ENCODE data around the gene SMC4.
"Not testable (repeated sequence)": the region's sequence is repeated elsewhere in the genome, so short reads cannot be mapped to it uniquely, and the experiment has no call there.

The SMC4 gene

GRCh38 chr3:160444411-160444810 is 45.0 kb downstream of the SMC4 start:
- peaks cover 12% of the 10 kb centered on the region for H3K36me3 ChIP-seq (ENCODE audit: control insufficient read depth, insufficient read depth, low read length)
- H3K27me3 ChIP-seq (ENCODE audit: control insufficient read depth, insufficient read depth, low read length, poor library complexity, severe bottlenecking): no peaks in the 10 kb centered on the region
- H3K4me3 ChIP-seq (ENCODE audit: insufficient read depth, low read depth, low read length): no peak overlapping the region
- no peaks in the 10 kb centered on the region for H3K9me3 ChIP-seq (ENCODE audit: control insufficient read depth, low read length)
- no peak overlapping the region for H3K27ac ChIP-seq (ENCODE audit: insufficient read depth, low read depth, low read length, poor library complexity, severe bottlenecking)
- 91 to 94% methylated on average over 1 of the region's 1 CpG for WGBS, 2 experiments
- H3K4me1 ChIP-seq (ENCODE audit: control insufficient read depth, insufficient read depth, low read length): no peaks in the 10 kb centered on the region

GRCh38 chr3:160445854-160446253 is 46.4 kb downstream of the SMC4 start:
- H3K4me1 ChIP-seq (ENCODE audit: control insufficient read depth, insufficient read depth, low read length): no peaks in the 10 kb centered on the region
- H3K27ac ChIP-seq (ENCODE audit: insufficient read depth, low read depth, low read length, poor library complexity, severe bottlenecking): no peak overlapping the region
- H3K36me3 ChIP-seq (ENCODE audit: control insufficient read depth, insufficient read depth, low read length): peaks cover 12% of the 10 kb centered on the region

GRCh38 chr3:160446522-160447056 is 47.1 kb downstream of the SMC4 start:
- H3K36me3 ChIP-seq (ENCODE audit: control insufficient read depth, insufficient read depth, low read length): peaks cover 12% of the 10 kb centered on the region
- H3K27ac ChIP-seq (ENCODE audit: insufficient read depth, low read depth, low read length, poor library complexity, severe bottlenecking): no peak overlapping the region
- WGBS, 2 experiments: 90 to 96% methylated on average over 10 to 12 of the region's 13 CpGs
- H3K4me3 ChIP-seq (ENCODE audit: insufficient read depth, low read depth, low read length): peak overlapping the region; percentile 14
- no peaks in the 10 kb centered on the region for H3K9me3 ChIP-seq (ENCODE audit: control insufficient read depth, low read length)
- no peaks in the 10 kb centered on the region for H3K4me1 ChIP-seq (ENCODE audit: control insufficient read depth, insufficient read depth, low read length)
- peaks cover 4% of the 10 kb centered on the region for H3K27me3 ChIP-seq (ENCODE audit: control insufficient read depth, insufficient read depth, low read length, poor library complexity, severe bottlenecking)

More at GRCh38 chr3:160445854-160446253, 46.4 kb downstream of the SMC4 start:
- Histone ChIP-seq H3K9me3 (ENCODE audit: control insufficient read depth, low read length) (no peaks in the 10 kb centered on the region), H3K4me3 (ENCODE audit: insufficient read depth, low read depth, low read length) (no peak overlapping the region), H3K27me3 (ENCODE audit: control insufficient read depth, insufficient read depth, low read length, poor library complexity, severe bottlenecking) (peaks cover 4% of the 10 kb centered on the region)
- 91 to 100% methylated on average over 1 of the region's 1 CpG for WGBS, 2 experiments

GRCh38 chr3:160447544-160447943 is 48.1 kb downstream of the SMC4 start:
- 80 to 82% methylated on average over 2 to 3 of the region's 3 CpGs for WGBS, 2 experiments
- H3K27me3 ChIP-seq (ENCODE audit: control insufficient read depth, insufficient read depth, low read length, poor library complexity, severe bottlenecking): peaks cover 4% of the 10 kb centered on the region
- H3K4me3 ChIP-seq (ENCODE audit: insufficient read depth, low read depth, low read length): peak overlapping the region; percentile 11

GRCh38 chr3:160448845-160449635 is 49.6 kb downstream of the SMC4 start:
- Histone ChIP-seq H3K27ac (ENCODE audit: insufficient read depth, low read depth, low read length, poor library complexity, severe bottlenecking) (peak overlapping the region; percentile 96), H3K27me3 (ENCODE audit: control insufficient read depth, insufficient read depth, low read length, poor library complexity, severe bottlenecking) (peaks cover 4% of the 10 kb centered on the region), H3K9me3 (ENCODE audit: control insufficient read depth, low read length) (no peaks in the 10 kb centered on the region), H3K4me1 (ENCODE audit: control insufficient read depth, insufficient read depth, low read length) (no peaks in the 10 kb centered on the region), H3K36me3 (ENCODE audit: control insufficient read depth, insufficient read depth, low read length) (peaks cover 12% of the 10 kb centered on the region), H3K4me3 (ENCODE audit: insufficient read depth, low read depth, low read length) (peak overlapping the region; percentile 95)
- 0% methylated on average over 26 of the region's 26 CpGs for WGBS, 2 experiments

More at GRCh38 chr3:160447544-160447943, 48.1 kb downstream of the SMC4 start:
- no peaks in the 10 kb centered on the region for H3K4me1 ChIP-seq (ENCODE audit: control insufficient read depth, insufficient read depth, low read length)
- H3K9me3 ChIP-seq (ENCODE audit: control insufficient read depth, low read length): no peaks in the 10 kb centered on the region
- H3K27ac ChIP-seq (ENCODE audit: insufficient read depth, low read depth, low read length, poor library complexity, severe bottlenecking): no peak overlapping the region
- peaks cover 12% of the 10 kb centered on the region for H3K36me3 ChIP-seq (ENCODE audit: control insufficient read depth, insufficient read depth, low read length)

GRCh38 chr3:160449636-160450598 is 50.5 kb downstream of the SMC4 start, which contains the start of gene TRIM59:
TRIM59 (minus strand) TSS chr3:160449786; CDS start chr3:160439183, 10,603 bp downstream.
- H3K27ac ChIP-seq (ENCODE audit: insufficient read depth, low read depth, low read length, poor library complexity, severe bottlenecking): peak within 1 kb of the TSS; percentile 96
- 1% methylated on average over 71 of the region's 71 CpGs for WGBS, 2 experiments
- peaks cover 4% of the 10 kb centered on the region for H3K27me3 ChIP-seq (ENCODE audit: control insufficient read depth, insufficient read depth, low read length, poor library complexity, severe bottlenecking)
- peaks cover 7% of the 10 kb centered on the region for H3K36me3 ChIP-seq (ENCODE audit: control insufficient read depth, insufficient read depth, low read length)
- H3K4me1 ChIP-seq (ENCODE audit: control insufficient read depth, insufficient read depth, low read length): no peaks in the 10 kb centered on the region
- H3K4me3 ChIP-seq (ENCODE audit: insufficient read depth, low read depth, low read length): peak within 1 kb of the TSS; percentile 95
- no peaks in the 10 kb centered on the region for H3K9me3 ChIP-seq (ENCODE audit: control insufficient read depth, low read length)

- Histone ChIP-seq H3K27ac (ENCODE audit: insufficient read depth, low read depth, low read length, poor library complexity, severe bottlenecking) (peak overlapping the region; percentile 96), H3K4me3 (ENCODE audit: insufficient read depth, low read depth, low read length) (peak overlapping the region; percentile 95), H3K9me3 (ENCODE audit: control insufficient read depth, low read length) (no peaks in the 10 kb centered on the region), H3K4me1 (ENCODE audit: control insufficient read depth, insufficient read depth, low read length) (no peaks in the 10 kb centered on the region), H3K27me3 (ENCODE audit: control insufficient read depth, insufficient read depth, low read length, poor library complexity, severe bottlenecking) (peaks cover 4% of the 10 kb centered on the region), H3K36me3 (ENCODE audit: control insufficient read depth, insufficient read depth, low read length) (peaks cover 1% of the 10 kb centered on the region)
- 64 to 100% methylated on average over 1 to 3 of the region's 3 CpGs for WGBS, 2 experiments
Measured at GRCh38 chr3:160450846-160451245, 51.4 kb downstream of the SMC4 start.

- no peak overlapping the region for H3K27ac ChIP-seq (ENCODE audit: insufficient read depth, low read depth, low read length, poor library complexity, severe bottlenecking)
- H3K27me3 ChIP-seq (ENCODE audit: control insufficient read depth, insufficient read depth, low read length, poor library complexity, severe bottlenecking): peaks cover 4% of the 10 kb centered on the region
- no peaks in the 10 kb centered on the region for H3K9me3 ChIP-seq (ENCODE audit: control insufficient read depth, low read length)
- no peaks in the 10 kb centered on the region for H3K4me1 ChIP-seq (ENCODE audit: control insufficient read depth, insufficient read depth, low read length)
- H3K36me3 ChIP-seq (ENCODE audit: control insufficient read depth, insufficient read depth, low read length): no peaks in the 10 kb centered on the region
- WGBS, 2 experiments: 84 to 92% methylated on average over 4 of the region's 4 CpGs
- no peak overlapping the region for H3K4me3 ChIP-seq (ENCODE audit: insufficient read depth, low read depth, low read length)
Measured at GRCh38 chr3:160451602-160452001, 52.2 kb downstream of the SMC4 start.

- not testable (repeated sequence) for H3K4me1 ChIP-seq (ENCODE audit: control insufficient read depth, insufficient read depth, low read length); H3K27ac ChIP-seq (ENCODE audit: insufficient read depth, low read depth, low read length, poor library complexity, severe bottlenecking); H3K36me3 ChIP-seq (ENCODE audit: control insufficient read depth, insufficient read depth, low read length); H3K9me3 ChIP-seq (ENCODE audit: control insufficient read depth, low read length); H3K27me3 ChIP-seq (ENCODE audit: control insufficient read depth, insufficient read depth, low read length, poor library complexity, severe bottlenecking); H3K4me3 ChIP-seq (ENCODE audit: insufficient read depth, low read depth, low read length)
- WGBS, 2 experiments: 91 to 93% methylated on average over 19 of the region's 19 CpGs
Measured at GRCh38 chr3:160452251-160452650, 52.8 kb downstream of the SMC4 start.

Data from ectodermal cell (in vitro differentiated cells).